Lower lobe of right lung (tissue), 2 donors: Measurements from ENCODE around the gene CCDC146. TPM values are rescaled to one million over a fixed set of nuclear protein-coding genes. Genes with fewer than 3 reads are reported as not detected.

Experiments
- ATAC-seq, 2 donors: fragments of 200-7000 bp; cut with Tn5 transposase; one replicate each; pipeline ENCODE4 v1.9.1; 2020 to 2022; ENCODE audit warnings: mild to moderate bottlenecking in 2 of 2, moderate library complexity in 2 of 2
- DNase-seq: peaks from one replicate; pipeline ENCODE4 v3.0.0-alpha.2; 2020
- H3K27ac ChIP-seq: fragments of 200-600 bp; one replicate; pipeline ENCODE4 v1.8.0; 2022
- H3K27me3 ChIP-seq: fragments of 200-600 bp; one replicate; pipeline ENCODE4 v1.8.0; 2022; ENCODE audit warnings: low read depth
- H3K36me3 ChIP-seq: fragments of 200-600 bp; one replicate; pipeline ENCODE4 v1.8.0; 2022; ENCODE audit warnings: mild to moderate bottlenecking
- H3K4me1 ChIP-seq: fragments of 200-600 bp; one replicate; pipeline ENCODE4 v1.8.0; 2022
- H3K4me3 ChIP-seq: fragments of 200-600 bp; one replicate; pipeline ENCODE4 v1.8.0; 2022; ENCODE audit warnings: mild to moderate bottlenecking
- H3K9me3 ChIP-seq: fragments of 200-600 bp; one replicate; pipeline ENCODE4 v1.8.0; 2022
- CTCF ChIP-seq: fragments of 200-600 bp; IDR thresholded peaks from one replicate; pipeline ENCODE4 v1.8.0; 2022; ENCODE audit warnings: antibody characterized with exemption, mild to moderate bottlenecking
- intact Hi-C: fragments of 100-400 bp; cut with DNase I; formaldehyde crosslinking; loops from one replicate; pipeline ENCODE4 v1.11.0; 2022
- total RNA-seq: library from RNA; stranded (reverse); fragmentation: NEBNext Ultra II Directional; extraction: Animal tissue kit (Norgen Biotek cat#: 25700); gene quantifications from one replicate; pipeline ENCODE4 v1.2.1, GENCODE V29; 2021
- donor health status: DM: no; HTN: yes; CAD: no; lungs with severe emphysema.

The CCDC146 gene
- total RNA-seq, 1 donor from 2014 or later = 17.3 TPM

- intact Hi-C loops = no loop called here
- no peaks in the 10 kb centered on the region for H3K27me3 ChIP-seq
- H3K36me3 ChIP-seq = no peaks in the 10 kb centered on the region
- no peaks in the 10 kb centered on the region for H3K4me1 ChIP-seq
- ATAC-seq (no peak), DNase-seq (no peak)
- no peak overlapping the region for H3K27ac ChIP-seq
- H3K9me3 ChIP-seq = peaks cover 11% of the 10 kb centered on the region
- no peak overlapping the region for H3K4me3 ChIP-seq
- no peak for TF ChIP-seq CTCF
These were observed 173.1 kb downstream of the CCDC146 start for GRCh38 chr7:77295549-77295948.

GRCh38 chr7:77306231-77307067, 184.0 kb downstream of the CCDC146 start:
- no peaks in the 10 kb centered on the region for H3K4me1 ChIP-seq
- peaks cover 21% of the 10 kb centered on the region for H3K36me3 ChIP-seq
- intact Hi-C loops = no loop called here
- TF ChIP-seq CTCF = no peak
- ATAC-seq = no peak
- H3K9me3 ChIP-seq = no peaks in the 10 kb centered on the region
- no peaks in the 10 kb centered on the region for H3K27me3 ChIP-seq
- H3K4me3 ChIP-seq = no peak overlapping the region
- H3K27ac ChIP-seq = no peak overlapping the region
- no peak for DNase-seq

GRCh38 chr7:77308792-77309191, 186.4 kb downstream of the CCDC146 start:
- H3K9me3 ChIP-seq = no peaks in the 10 kb centered on the region
- H3K4me3 ChIP-seq = no peak overlapping the region
- peaks cover 11% of the 10 kb centered on the region for H3K4me1 ChIP-seq
- DNase-seq (no peak), ATAC-seq (peak in 1 of 2 donors; percentile 15)
- no peak for TF ChIP-seq CTCF
- no peaks in the 10 kb centered on the region for H3K27me3 ChIP-seq
- H3K36me3 ChIP-seq = peaks cover 43% of the 10 kb centered on the region
- no peak overlapping the region for H3K27ac ChIP-seq
- intact Hi-C loops = no loop called here

GRCh38 chr7:77309714-77310220, 187.4 kb downstream of the CCDC146 start:
- no peaks in the 10 kb centered on the region for H3K27me3 ChIP-seq
- H3K4me1 ChIP-seq = peaks cover 11% of the 10 kb centered on the region

GRCh38 chr7:77310982-77311381, 188.6 kb downstream of the CCDC146 start:
- Histone ChIP-seq H3K27me3 (no peaks in the 10 kb centered on the region), H3K4me3 (no peak overlapping the region), H3K36me3 (peaks cover 63% of the 10 kb centered on the region), H3K9me3 (no peaks in the 10 kb centered on the region), H3K4me1 (peaks cover 11% of the 10 kb centered on the region), H3K27ac (no peak overlapping the region)
- ATAC-seq = no peak
- no peak for TF ChIP-seq CTCF
- intact Hi-C loops = no loop called here
- DNase-seq = no peak

More at GRCh38 chr7:77309714-77310220, 187.4 kb downstream of the CCDC146 start:
- Histone ChIP-seq H3K36me3 (peaks cover 53% of the 10 kb centered on the region), H3K9me3 (no peaks in the 10 kb centered on the region), H3K4me3 (no peak overlapping the region), H3K27ac (no peak overlapping the region)
- ATAC-seq (no peak), DNase-seq (no peak)
- no peak for TF ChIP-seq CTCF
- intact Hi-C loops = no loop called here
